Keratinocyte (primary cell): ENCODE data around the gene PITX1. TPM values are rescaled to one million over a fixed set of nuclear protein-coding genes. Genes with fewer than 3 reads are reported as not detected.

ENCODE experiments used
- DNase-seq: peaks from one replicate; pipeline ENCODE4 v3.0.0-alpha.2; 2011; ENCODE audit warnings: low read depth, missing footprints, low spot score
- FAIRE-seq: peaks from 2 replicates; lab custom pipeline; 2011; peaks lifted over from hg19 to GRCh38; lab: Jason Lieb, UNC
- H2AFZ ChIP-seq: 2 replicates; pipeline ENCODE4 v1.6.0; 2012; ENCODE audit warnings: low read length, control low read depth, inconsistent platforms; ENCODE audit not compliant: control insufficient read depth
- H3K27ac ChIP-seq: 2 replicates; pipeline ENCODE4 v1.5.1; 2011; ENCODE audit warnings: low read length; ENCODE audit not compliant: control insufficient read depth, insufficient read depth
- H3K27me3 ChIP-seq: 3 replicates; pipeline ENCODE4 v1.6.0; 2011; ENCODE audit warnings: low read length; ENCODE audit not compliant: control insufficient read depth, insufficient read depth; ENCODE audit errors: extremely low read depth
- H3K36me3 ChIP-seq, 2 experiments: 2 replicates in 1 of 2; 3 replicates in 1 of 2; pipeline ENCODE4 v1.5.1; 2011; ENCODE audit warnings: low read length in 2 of 2, mild to moderate bottlenecking in 1 of 2; ENCODE audit not compliant: control insufficient read depth in 2 of 2, insufficient read depth in 2 of 2; ENCODE audit errors: extremely low read depth in 1 of 2
- H3K4me1 ChIP-seq: 3 replicates; pipeline ENCODE4 v1.5.1; 2011; ENCODE audit warnings: low read length; ENCODE audit not compliant: control insufficient read depth, insufficient read depth; ENCODE audit errors: extremely low read depth
- H3K4me2 ChIP-seq: 3 replicates; pipeline ENCODE4 v1.6.0; 2011; ENCODE audit warnings: low read depth, low read length; ENCODE audit not compliant: control insufficient read depth, insufficient read depth; ENCODE audit errors: extremely low read depth
- H3K4me3 ChIP-seq, 3 experiments: fragments of 200-600 bp in 1 of 3; sonication (generic) in 1 of 3; 2 replicates in 2 of 3; 3 replicates in 1 of 3; pipeline ENCODE4 v1.5.1; 2011 to 2016; ENCODE audit warnings: low read length in 3 of 3, mild to moderate bottlenecking in 3 of 3, control low read depth in 2 of 3, inconsistent platforms in 1 of 3, low read depth in 1 of 3, mixed read lengths in 1 of 3, mixed run types in 1 of 3, moderate library complexity in 1 of 3; ENCODE audit not compliant: control insufficient read depth in 2 of 3, insufficient read depth in 2 of 3; ENCODE audit errors: extremely low read depth in 1 of 3
- H3K79me2 ChIP-seq: 2 replicates; pipeline ENCODE4 v1.6.0; 2012; ENCODE audit warnings: low read length; ENCODE audit not compliant: control insufficient read depth, insufficient read depth
- H3K9ac ChIP-seq: 3 replicates; pipeline ENCODE4 v1.6.0; 2011; ENCODE audit warnings: low read length; ENCODE audit not compliant: control insufficient read depth, insufficient read depth; ENCODE audit errors: extremely low read depth
- H3K9me1 ChIP-seq: 3 replicates; pipeline ENCODE4 v1.6.0; 2011; ENCODE audit warnings: low read length; ENCODE audit not compliant: control insufficient read depth, insufficient read depth; ENCODE audit errors: extremely low read depth
- H3K9me3 ChIP-seq: 2 replicates; pipeline ENCODE4 v1.5.1; 2012; ENCODE audit warnings: low read depth, low read length; ENCODE audit not compliant: control insufficient read depth
- H4K20me1 ChIP-seq: 3 replicates; pipeline ENCODE4 v1.6.0; 2011; ENCODE audit warnings: low read length; ENCODE audit not compliant: control insufficient read depth, insufficient read depth; ENCODE audit errors: extremely low read depth
- CTCF ChIP-seq, 3 experiments: IDR thresholded peaks in 1 of 3; conservative IDR thresholded peaks in 1 of 3; optimal IDR thresholded peaks in 1 of 3; 2 replicates in 2 of 3; 3 replicates in 1 of 3; pipeline versions ENCODE3 to v1.5.1; 2011; ENCODE audit warnings: low read length in 3 of 3, mild to moderate bottlenecking in 3 of 3, moderate library complexity in 2 of 3, control low read depth in 1 of 3, inconsistent platforms in 1 of 3; ENCODE audit not compliant: insufficient read depth in 2 of 3; ENCODE audit errors: extremely low read depth in 1 of 3
- EZH2 ChIP-seq: IDR thresholded peaks from one replicate; pipeline ENCODE4 v1.6.1; 2012; ENCODE audit warnings: inconsistent platforms, mild to moderate bottlenecking, low read length, moderate library complexity
- dilution Hi-C: fragments of 300-500 bp; cut with MboI; formaldehyde crosslinking; loops from one replicate; pipeline ENCODE4 v1.7.0; 2020; ENCODE audit warnings: low sequenced_read_pairs; ENCODE audit not compliant: extremely low pct_ligation_motif_present
- polyA plus RNA-seq, 5 experiments: library from polyadenylated mRNA; depleted of rRNA in 3 of 5; stranded (reverse) in 3 of 5; stranded (forward) in 1 of 5; unstranded in 1 of 5; fragments of >200 nt; gene quantifications; 1 replicate in 1 of 5; 2 replicates in 3 of 5; 3 replicates in 1 of 5; pipeline versions ENCODE4 v1.2.1 to v1.2.3, GENCODE V29; 2011 to 2012; ENCODE audit warnings: missing spikeins in 2 of 5, low read depth in 1 of 5, low replicate concordance in 1 of 5

PITX1 gene
- polyA plus RNA-seq, 1 donor (not counting 4 experiments of a cell fraction or from before 2014, with no cell fraction given): 0.73 TPM

- no peak overlapping the region for H3K27ac ChIP-seq
- FAIRE-seq: no peak
These were observed 14.3 kb upstream of the PITX1 start for GRCh38 chr5:135048286-135048685.

GRCh38 chr5:135047347-135047695 is 13.3 kb upstream of the PITX1 start:
- no peaks in the 10 kb centered on the region for H3K79me2 ChIP-seq
- no peaks in the 10 kb centered on the region for H3K36me3 ChIP-seq
- H3K9me1 ChIP-seq: no peaks in the 10 kb centered on the region
- peaks cover 93% of the 10 kb centered on the region for H3K27me3 ChIP-seq
- dilution Hi-C loops: no loop called here
- H3K9ac ChIP-seq: no peak overlapping the region
- H3K27ac ChIP-seq: no peak overlapping the region
- no peak overlapping the region for H3K4me3 ChIP-seq
- H4K20me1 ChIP-seq: no peaks in the 10 kb centered on the region
- DNase-seq (no peak), FAIRE-seq (no peak)
- H3K4me1 ChIP-seq: no peaks in the 10 kb centered on the region
- TF ChIP-seq CTCF (optimal IDR thresholded peaks at IDR 0.05 in 1 of 3, IDR thresholded peaks at IDR 0.05 in 1 of 3, conservative IDR thresholded peaks at IDR 0.05 in 1 of 3; ENCODE audit: extremely low read depth in 1 of 3, insufficient read depth in 2 of 3, low read length in 3 of 3): no peak
- H3K9me3 ChIP-seq: no peaks in the 10 kb centered on the region
- no peak overlapping the region for H2AFZ ChIP-seq
- H3K4me2 ChIP-seq: no peak overlapping the region

More at GRCh38 chr5:135048286-135048685, 14.3 kb upstream of the PITX1 start:
- Histone ChIP-seq H3K9me1 (no peaks in the 10 kb centered on the region), H3K36me3 (no peaks in the 10 kb centered on the region), H4K20me1 (no peaks in the 10 kb centered on the region), H3K9ac (no peak overlapping the region), H3K4me2 (no peak overlapping the region), H2AFZ (no peak overlapping the region), H3K27me3 (peaks cover 87% of the 10 kb centered on the region), H3K4me3 (no peak overlapping the region), H3K79me2 (no peaks in the 10 kb centered on the region), H3K9me3 (no peaks in the 10 kb centered on the region), H3K4me1 (no peaks in the 10 kb centered on the region)
- dilution Hi-C loops: no loop called here
- DNase-seq: no peak
- TF ChIP-seq EZH2 (no peak), CTCF (optimal IDR thresholded peaks at IDR 0.05 in 1 of 3, IDR thresholded peaks at IDR 0.05 in 1 of 3, conservative IDR thresholded peaks at IDR 0.05 in 1 of 3; ENCODE audit: extremely low read depth in 1 of 3, insufficient read depth in 2 of 3, low read length in 3 of 3) (no peak)
